Measurements from ENCODE around the gene LRP5. TPM values are rescaled to one million over a fixed set of nuclear protein-coding genes. Genes with fewer than 3 reads are reported as not detected.

The LRP5 gene
- total RNA-seq, 1 experiment from 2014 or later: 48.8 TPM

DNA sequence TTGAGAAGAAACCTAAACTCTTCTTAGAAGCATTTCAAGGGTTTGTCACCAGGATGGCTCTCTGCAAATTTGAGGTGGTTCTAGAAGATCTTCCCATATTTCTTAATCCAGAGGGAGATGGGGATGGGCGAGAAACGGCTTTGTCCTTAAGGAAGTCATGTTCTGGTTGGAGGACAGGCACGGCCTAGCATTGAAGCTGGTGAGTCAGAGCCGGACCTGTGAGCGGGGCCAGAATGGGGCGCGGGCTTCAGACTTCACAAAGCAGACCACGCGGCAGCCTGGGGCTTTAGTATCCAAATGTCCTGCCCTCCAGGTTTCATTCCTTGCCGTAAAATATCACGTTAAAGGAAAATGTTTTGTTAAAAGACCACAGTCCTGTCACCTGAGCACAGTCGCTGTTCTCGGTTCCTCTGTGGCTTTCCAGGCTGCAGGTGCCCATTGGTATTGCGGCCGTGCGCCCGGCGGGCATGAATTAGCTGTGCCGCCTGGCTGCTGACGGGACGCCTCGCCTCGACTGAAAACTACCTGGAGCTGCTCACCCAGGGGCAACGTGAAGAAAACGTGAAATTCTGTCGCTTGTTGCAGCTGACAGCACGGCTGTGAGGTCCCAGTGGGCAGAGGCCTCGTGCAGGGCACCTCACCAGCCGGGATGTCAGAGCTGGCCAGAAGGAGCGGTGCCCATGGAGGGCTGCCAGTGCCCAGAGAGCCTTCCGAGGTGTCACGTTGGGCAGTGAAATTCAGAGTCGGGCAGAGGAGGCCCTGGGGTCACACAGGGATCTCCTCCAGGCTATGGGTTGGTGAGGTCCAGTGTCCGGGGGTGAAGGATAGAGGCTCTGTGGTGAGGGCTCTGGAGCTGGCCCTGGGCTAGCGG lies 59.0 kb downstream of the LRP5 start:
- ATAC-seq: no peak
- ChIA-PET POLR2A (no interaction called here), CTCF (interaction anchor here (0.8 kb wide), 1 partner anchor 46 kb away, joined by 3 read pairs; no protein-coding TSS in a partner anchor)
- Mint-ChIP-seq H3K27ac (peak overlapping the region; percentile 57; the same call in 1 of the 2 replicates), H3K9me3 (peaks cover 6% of the 10 kb centered on the region), H3K4me1 (no peaks in the 10 kb centered on the region), H3K27me3 (ENCODE audit: low read depth) (no peaks in the 10 kb centered on the region), H3K36me3 (peaks cover 27% of the 10 kb centered on the region), H3K4me3 (no peak overlapping the region)
- no peak for DNase-seq (ENCODE audit: low spot score)
- TF ChIP-seq ZNF416 (CRISPR knock-in tag; IDR thresholded peaks at IDR 0.05): no peak

GRCh38 chr11:68372114-68372513 lies 59.7 kb downstream of the LRP5 start:
- H3K27ac Mint-ChIP-seq: peak overlapping the region; percentile 57; the same call in 1 of the 2 replicates
- ATAC-seq (no peak), DNase-seq (ENCODE audit: low spot score) (no peak)
- no peaks in the 10 kb centered on the region for H3K4me1 Mint-ChIP-seq
- ChIA-PET CTCF (no interaction called here), POLR2A (no interaction called here)
- TF ChIP-seq MYBL2 (CRISPR knock-in tag; IDR thresholded peaks at IDR 0.05) (no peak), ZNF532 (CRISPR knock-in tag; IDR thresholded peaks at IDR 0.05; ENCODE audit: borderline replicate concordance) (no peak), ZSCAN18 (CRISPR knock-in tag; IDR thresholded peaks at IDR 0.05) (no peak), ZNF416 (CRISPR knock-in tag; IDR thresholded peaks at IDR 0.05) (no peak), GABPB1 (CRISPR knock-in tag; IDR thresholded peaks at IDR 0.05) (no peak), ZNF425 (CRISPR knock-in tag; conservative IDR thresholded peaks at IDR 0.05) (no peak)
- TF ChIP-seq, protein P1, sequence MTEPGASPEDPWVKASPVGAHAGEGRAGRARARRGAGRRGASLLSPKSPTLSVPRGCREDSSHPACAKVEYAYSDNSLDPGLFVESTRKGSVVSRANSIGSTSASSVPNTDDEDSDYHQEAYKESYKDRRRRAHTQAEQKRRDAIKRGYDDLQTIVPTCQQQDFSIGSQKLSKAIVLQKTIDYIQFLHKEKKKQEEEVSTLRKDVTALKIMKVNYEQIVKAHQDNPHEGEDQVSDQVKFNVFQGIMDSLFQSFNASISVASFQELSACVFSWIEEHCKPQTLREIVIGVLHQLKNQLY (CRISPR knock-in tag; IDR thresholded peaks at IDR 0.05): no peak
- TF ChIP-seq, protein P2, sequence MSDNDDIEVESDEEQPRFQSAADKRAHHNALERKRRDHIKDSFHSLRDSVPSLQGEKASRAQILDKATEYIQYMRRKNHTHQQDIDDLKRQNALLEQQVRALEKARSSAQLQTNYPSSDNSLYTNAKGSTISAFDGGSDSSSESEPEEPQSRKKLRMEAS (CRISPR knock-in tag; IDR thresholded peaks at IDR 0.05): no peak
- TF ChIP-seq, protein P3, sequence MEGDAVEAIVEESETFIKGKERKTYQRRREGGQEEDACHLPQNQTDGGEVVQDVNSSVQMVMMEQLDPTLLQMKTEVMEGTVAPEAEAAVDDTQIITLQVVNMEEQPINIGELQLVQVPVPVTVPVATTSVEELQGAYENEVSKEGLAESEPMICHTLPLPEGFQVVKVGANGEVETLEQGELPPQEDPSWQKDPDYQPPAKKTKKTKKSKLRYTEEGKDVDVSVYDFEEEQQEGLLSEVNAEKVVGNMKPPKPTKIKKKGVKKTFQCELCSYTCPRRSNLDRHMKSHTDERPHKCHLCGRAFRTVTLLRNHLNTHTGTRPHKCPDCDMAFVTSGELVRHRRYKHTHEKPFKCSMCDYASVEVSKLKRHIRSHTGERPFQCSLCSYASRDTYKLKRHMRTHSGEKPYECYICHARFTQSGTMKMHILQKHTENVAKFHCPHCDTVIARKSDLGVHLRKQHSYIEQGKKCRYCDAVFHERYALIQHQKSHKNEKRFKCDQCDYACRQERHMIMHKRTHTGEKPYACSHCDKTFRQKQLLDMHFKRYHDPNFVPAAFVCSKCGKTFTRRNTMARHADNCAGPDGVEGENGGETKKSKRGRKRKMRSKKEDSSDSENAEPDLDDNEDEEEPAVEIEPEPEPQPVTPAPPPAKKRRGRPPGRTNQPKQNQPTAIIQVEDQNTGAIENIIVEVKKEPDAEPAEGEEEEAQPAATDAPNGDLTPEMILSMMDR (IDR thresholded peaks at IDR 0.05): no peak
- H3K4me3 Mint-ChIP-seq: no peak overlapping the region
- peaks cover 6% of the 10 kb centered on the region for H3K9me3 Mint-ChIP-seq
- no peaks in the 10 kb centered on the region for H3K27me3 Mint-ChIP-seq (ENCODE audit: low read depth)
- peaks cover 27% of the 10 kb centered on the region for H3K36me3 Mint-ChIP-seq

All from WTC11 (cell line).